Measurements from ENCODE around the gene METTL15.

- TF ChIP-seq CTCF (IDR thresholded peaks at IDR 0.05) = no peak
- TF ChIP-seq POLR2A (IDR thresholded peaks at IDR 0.05) = no peak
These were observed 770 bp downstream of the METTL15 start for GRCh38 chr11:28108958-28109357.

Data from breast epithelium (tissue), 3 donors.